ENCODE data around the gene RCAN2. TPM values are rescaled to one million over a fixed set of nuclear protein-coding genes. Genes with fewer than 3 reads are reported as not detected.

RCAN2 gene
- polyA plus RNA-seq (2012; ENCODE audit: missing spikeins) = not detected

- DNase-seq (ENCODE audit: insufficient read length) = peak; percentile 25
- TF ChIP-seq POLR2AphosphoS5 (IDR thresholded peaks at IDR 0.05; ENCODE audit: low read depth, low read length) (no peak), TAF1 (IDR thresholded peaks at IDR 0.05; ENCODE audit: borderline replicate concordance, low read depth, low read length) (no peak), POLR2A (IDR thresholded peaks at IDR 0.05; ENCODE audit: low read depth, low read length) (no peak)
- no peak for FAIRE-seq
Measured at GRCh38 chr6:46491201-46491627, at the start of gene RCAN2. RCAN2 (minus strand) TSS chr6:46491449.

GRCh38 chr6:46539866-46540265 is 48.6 kb upstream of the RCAN2 start:
- no peak for DNase-seq (ENCODE audit: insufficient read length)
- FAIRE-seq = no peak
- no peak for TF ChIP-seq POLR2A (IDR thresholded peaks at IDR 0.05; ENCODE audit: low read depth, low read length)
- no peak for TF ChIP-seq TAF1 (IDR thresholded peaks at IDR 0.05; ENCODE audit: borderline replicate concordance, low read depth, low read length)
- no peak for TF ChIP-seq POLR2AphosphoS5 (IDR thresholded peaks at IDR 0.05; ENCODE audit: low read depth, low read length)

- DNase-seq (ENCODE audit: insufficient read length) = no peak
- TF ChIP-seq TAF1 (IDR thresholded peaks at IDR 0.05; ENCODE audit: borderline replicate concordance, low read depth, low read length) = no peak
- no peak for TF ChIP-seq POLR2A (IDR thresholded peaks at IDR 0.05; ENCODE audit: low read depth, low read length)
- no peak for TF ChIP-seq POLR2AphosphoS5 (IDR thresholded peaks at IDR 0.05; ENCODE audit: low read depth, low read length)
- FAIRE-seq = no peak
Measured at GRCh38 chr6:46538800-46539480, 47.7 kb upstream of the RCAN2 start.

- DNase-seq (ENCODE audit: insufficient read length) = no peak
- TF ChIP-seq POLR2A (IDR thresholded peaks at IDR 0.05; ENCODE audit: low read depth, low read length) (no peak), POLR2AphosphoS5 (IDR thresholded peaks at IDR 0.05; ENCODE audit: low read depth, low read length) (no peak), TAF1 (IDR thresholded peaks at IDR 0.05; ENCODE audit: borderline replicate concordance, low read depth, low read length) (no peak)
- no peak for FAIRE-seq
Measured at GRCh38 chr6:46530896-46531295, 39.6 kb upstream of the RCAN2 start.

GRCh38 chr6:46528961-46529750 is 37.9 kb upstream of the RCAN2 start:
- FAIRE-seq = no peak
- no peak for TF ChIP-seq TAF1 (IDR thresholded peaks at IDR 0.05; ENCODE audit: borderline replicate concordance, low read depth, low read length)
- TF ChIP-seq POLR2A (IDR thresholded peaks at IDR 0.05; ENCODE audit: low read depth, low read length) = no peak
- no peak for TF ChIP-seq POLR2AphosphoS5 (IDR thresholded peaks at IDR 0.05; ENCODE audit: low read depth, low read length)
- DNase-seq (ENCODE audit: insufficient read length) = no peak

GRCh38 chr6:46526607-46527006 is 35.4 kb upstream of the RCAN2 start:
- no peak for DNase-seq (ENCODE audit: insufficient read length)

GRCh38 chr6:46525583-46525982 is 34.3 kb upstream of the RCAN2 start:
- FAIRE-seq (no peak), DNase-seq (ENCODE audit: insufficient read length) (no peak)
- no peak for TF ChIP-seq POLR2AphosphoS5 (IDR thresholded peaks at IDR 0.05; ENCODE audit: low read depth, low read length)
- TF ChIP-seq TAF1 (IDR thresholded peaks at IDR 0.05; ENCODE audit: borderline replicate concordance, low read depth, low read length) = no peak
- no peak for TF ChIP-seq POLR2A (IDR thresholded peaks at IDR 0.05; ENCODE audit: low read depth, low read length)

More at GRCh38 chr6:46526607-46527006, 35.4 kb upstream of the RCAN2 start:
- no peak for FAIRE-seq
- no peak for TF ChIP-seq TAF1 (IDR thresholded peaks at IDR 0.05; ENCODE audit: borderline replicate concordance, low read depth, low read length)
- TF ChIP-seq POLR2AphosphoS5 (IDR thresholded peaks at IDR 0.05; ENCODE audit: low read depth, low read length) = no peak
- TF ChIP-seq POLR2A (IDR thresholded peaks at IDR 0.05; ENCODE audit: low read depth, low read length) = no peak

- no peak for TF ChIP-seq TAF1 (IDR thresholded peaks at IDR 0.05; ENCODE audit: borderline replicate concordance, low read depth, low read length)
- FAIRE-seq = no peak
Measured at GRCh38 chr6:46521464-46521971, 30.3 kb upstream of the RCAN2 start.

GRCh38 chr6:46517202-46517601 is 26.0 kb upstream of the RCAN2 start:
- FAIRE-seq = no peak
- no peak for DNase-seq (ENCODE audit: insufficient read length)
- TF ChIP-seq POLR2AphosphoS5 (IDR thresholded peaks at IDR 0.05; ENCODE audit: low read depth, low read length) = no peak
- TF ChIP-seq POLR2A (IDR thresholded peaks at IDR 0.05; ENCODE audit: low read depth, low read length) = no peak
- TF ChIP-seq TAF1 (IDR thresholded peaks at IDR 0.05; ENCODE audit: borderline replicate concordance, low read depth, low read length) = no peak

More at GRCh38 chr6:46521464-46521971, 30.3 kb upstream of the RCAN2 start:
- DNase-seq (ENCODE audit: insufficient read length) = no peak

- no peak for DNase-seq (ENCODE audit: insufficient read length)
- no peak for FAIRE-seq
- TF ChIP-seq POLR2A (IDR thresholded peaks at IDR 0.05; ENCODE audit: low read depth, low read length) (no peak), POLR2AphosphoS5 (IDR thresholded peaks at IDR 0.05; ENCODE audit: low read depth, low read length) (no peak), TAF1 (IDR thresholded peaks at IDR 0.05; ENCODE audit: borderline replicate concordance, low read depth, low read length) (no peak)
Measured at GRCh38 chr6:46513533-46513932, 22.3 kb upstream of the RCAN2 start.

- no peak for FAIRE-seq
- no peak for TF ChIP-seq POLR2A (IDR thresholded peaks at IDR 0.05; ENCODE audit: low read depth, low read length)
- TF ChIP-seq TAF1 (IDR thresholded peaks at IDR 0.05; ENCODE audit: borderline replicate concordance, low read depth, low read length) = no peak
- TF ChIP-seq POLR2AphosphoS5 (IDR thresholded peaks at IDR 0.05; ENCODE audit: low read depth, low read length) = no peak
- DNase-seq (ENCODE audit: insufficient read length) = no peak
Measured at GRCh38 chr6:46511320-46511719, 20.1 kb upstream of the RCAN2 start.

All from GM12892 (cell line).